Keratinocyte (primary cell): ENCODE data around the gene CDKAL1. TPM values are rescaled to one million over a fixed set of nuclear protein-coding genes. Genes with fewer than 3 reads are reported as not detected.
"Not testable (repeated sequence)": the region's sequence is repeated elsewhere in the genome, so short reads cannot be mapped to it uniquely, and the experiment has no call there.

Experiments used
- DNase-seq: peaks from one replicate; pipeline ENCODE4 v3.0.0-alpha.2; 2011; ENCODE audit warnings: low read depth, missing footprints, low spot score
- FAIRE-seq: peaks from 2 replicates; lab custom pipeline; 2011; peaks lifted over from hg19 to GRCh38; lab: Jason Lieb, UNC
- H2AFZ ChIP-seq: 2 replicates; pipeline ENCODE4 v1.6.0; 2012; ENCODE audit warnings: low read length, control low read depth, inconsistent platforms; ENCODE audit not compliant: control insufficient read depth
- H3K27ac ChIP-seq: 2 replicates; pipeline ENCODE4 v1.5.1; 2011; ENCODE audit warnings: low read length; ENCODE audit not compliant: control insufficient read depth, insufficient read depth
- H3K27me3 ChIP-seq: 3 replicates; pipeline ENCODE4 v1.6.0; 2011; ENCODE audit warnings: low read length; ENCODE audit not compliant: control insufficient read depth, insufficient read depth; ENCODE audit errors: extremely low read depth
- H3K36me3 ChIP-seq, 2 experiments: 2 replicates in 1 of 2; 3 replicates in 1 of 2; pipeline ENCODE4 v1.5.1; 2011; ENCODE audit warnings: low read length in 2 of 2, mild to moderate bottlenecking in 1 of 2; ENCODE audit not compliant: control insufficient read depth in 2 of 2, insufficient read depth in 2 of 2; ENCODE audit errors: extremely low read depth in 1 of 2
- H3K4me1 ChIP-seq: 3 replicates; pipeline ENCODE4 v1.5.1; 2011; ENCODE audit warnings: low read length; ENCODE audit not compliant: control insufficient read depth, insufficient read depth; ENCODE audit errors: extremely low read depth
- H3K4me2 ChIP-seq: 3 replicates; pipeline ENCODE4 v1.6.0; 2011; ENCODE audit warnings: low read depth, low read length; ENCODE audit not compliant: control insufficient read depth, insufficient read depth; ENCODE audit errors: extremely low read depth
- H3K4me3 ChIP-seq, 3 experiments: fragments of 200-600 bp in 1 of 3; sonication (generic) in 1 of 3; 2 replicates in 2 of 3; 3 replicates in 1 of 3; pipeline ENCODE4 v1.5.1; 2011 to 2016; ENCODE audit warnings: low read length in 3 of 3, mild to moderate bottlenecking in 3 of 3, control low read depth in 2 of 3, inconsistent platforms in 1 of 3, low read depth in 1 of 3, mixed read lengths in 1 of 3, mixed run types in 1 of 3, moderate library complexity in 1 of 3; ENCODE audit not compliant: control insufficient read depth in 2 of 3, insufficient read depth in 2 of 3; ENCODE audit errors: extremely low read depth in 1 of 3
- H3K79me2 ChIP-seq: 2 replicates; pipeline ENCODE4 v1.6.0; 2012; ENCODE audit warnings: low read length; ENCODE audit not compliant: control insufficient read depth, insufficient read depth
- H3K9ac ChIP-seq: 3 replicates; pipeline ENCODE4 v1.6.0; 2011; ENCODE audit warnings: low read length; ENCODE audit not compliant: control insufficient read depth, insufficient read depth; ENCODE audit errors: extremely low read depth
- H3K9me1 ChIP-seq: 3 replicates; pipeline ENCODE4 v1.6.0; 2011; ENCODE audit warnings: low read length; ENCODE audit not compliant: control insufficient read depth, insufficient read depth; ENCODE audit errors: extremely low read depth
- H3K9me3 ChIP-seq: 2 replicates; pipeline ENCODE4 v1.5.1; 2012; ENCODE audit warnings: low read depth, low read length; ENCODE audit not compliant: control insufficient read depth
- H4K20me1 ChIP-seq: 3 replicates; pipeline ENCODE4 v1.6.0; 2011; ENCODE audit warnings: low read length; ENCODE audit not compliant: control insufficient read depth, insufficient read depth; ENCODE audit errors: extremely low read depth
- EZH2 ChIP-seq: IDR thresholded peaks from one replicate; pipeline ENCODE4 v1.6.1; 2012; ENCODE audit warnings: inconsistent platforms, mild to moderate bottlenecking, low read length, moderate library complexity
- dilution Hi-C: fragments of 300-500 bp; cut with MboI; formaldehyde crosslinking; loops from one replicate; pipeline ENCODE4 v1.7.0; 2020; ENCODE audit warnings: low sequenced_read_pairs; ENCODE audit not compliant: extremely low pct_ligation_motif_present
- polyA plus RNA-seq, 5 experiments: library from polyadenylated mRNA; depleted of rRNA in 3 of 5; stranded (reverse) in 3 of 5; stranded (forward) in 1 of 5; unstranded in 1 of 5; fragments of >200 nt; gene quantifications; 1 replicate in 1 of 5; 2 replicates in 3 of 5; 3 replicates in 1 of 5; pipeline versions ENCODE4 v1.2.1 to v1.2.3, GENCODE V29; 2011 to 2012; ENCODE audit warnings: missing spikeins in 2 of 5, low read depth in 1 of 5, low replicate concordance in 1 of 5
- TF ChIP-seq, protein P1 (sequence below), 3 experiments: IDR thresholded peaks in 1 of 3; conservative IDR thresholded peaks in 1 of 3; optimal IDR thresholded peaks in 1 of 3; 2 replicates in 2 of 3; 3 replicates in 1 of 3; pipeline versions ENCODE3 to v1.5.1; 2011; ENCODE audit warnings: low read length in 3 of 3, mild to moderate bottlenecking in 3 of 3, moderate library complexity in 2 of 3, control low read depth in 1 of 3, inconsistent platforms in 1 of 3; ENCODE audit not compliant: insufficient read depth in 2 of 3; ENCODE audit errors: extremely low read depth in 1 of 3

The CDKAL1 gene
- polyA plus RNA-seq, 1 donor (not counting 4 experiments of a cell fraction or from before 2014, with no cell fraction given) = 5.6 TPM

GRCh38 chr6:20751293-20751935, 217.2 kb downstream of the CDKAL1 start:
- Histone ChIP-seq H3K4me3 (no peak overlapping the region), H3K36me3 (no peaks in the 10 kb centered on the region), H2AFZ (no peak overlapping the region), H3K4me2 (no peak overlapping the region), H3K9ac (no peak overlapping the region), H4K20me1 (no peaks in the 10 kb centered on the region), H3K9me1 (no peaks in the 10 kb centered on the region), H3K4me1 (no peaks in the 10 kb centered on the region), H3K79me2 (no peaks in the 10 kb centered on the region), H3K9me3 (no peaks in the 10 kb centered on the region), H3K27ac (no peak overlapping the region), H3K27me3 (no peaks in the 10 kb centered on the region)
- dilution Hi-C loops = no loop called here
- DNase-seq (no peak), FAIRE-seq (no peak)
- no peak for TF ChIP-seq EZH2
- TF ChIP-seq, protein P1, sequence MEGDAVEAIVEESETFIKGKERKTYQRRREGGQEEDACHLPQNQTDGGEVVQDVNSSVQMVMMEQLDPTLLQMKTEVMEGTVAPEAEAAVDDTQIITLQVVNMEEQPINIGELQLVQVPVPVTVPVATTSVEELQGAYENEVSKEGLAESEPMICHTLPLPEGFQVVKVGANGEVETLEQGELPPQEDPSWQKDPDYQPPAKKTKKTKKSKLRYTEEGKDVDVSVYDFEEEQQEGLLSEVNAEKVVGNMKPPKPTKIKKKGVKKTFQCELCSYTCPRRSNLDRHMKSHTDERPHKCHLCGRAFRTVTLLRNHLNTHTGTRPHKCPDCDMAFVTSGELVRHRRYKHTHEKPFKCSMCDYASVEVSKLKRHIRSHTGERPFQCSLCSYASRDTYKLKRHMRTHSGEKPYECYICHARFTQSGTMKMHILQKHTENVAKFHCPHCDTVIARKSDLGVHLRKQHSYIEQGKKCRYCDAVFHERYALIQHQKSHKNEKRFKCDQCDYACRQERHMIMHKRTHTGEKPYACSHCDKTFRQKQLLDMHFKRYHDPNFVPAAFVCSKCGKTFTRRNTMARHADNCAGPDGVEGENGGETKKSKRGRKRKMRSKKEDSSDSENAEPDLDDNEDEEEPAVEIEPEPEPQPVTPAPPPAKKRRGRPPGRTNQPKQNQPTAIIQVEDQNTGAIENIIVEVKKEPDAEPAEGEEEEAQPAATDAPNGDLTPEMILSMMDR (optimal IDR thresholded peaks at IDR 0.05 in 1 of 3, IDR thresholded peaks at IDR 0.05 in 1 of 3, conservative IDR thresholded peaks at IDR 0.05 in 1 of 3; ENCODE audit: extremely low read depth in 1 of 3, insufficient read depth in 2 of 3, low read length in 3 of 3) = no peak

DNA sequence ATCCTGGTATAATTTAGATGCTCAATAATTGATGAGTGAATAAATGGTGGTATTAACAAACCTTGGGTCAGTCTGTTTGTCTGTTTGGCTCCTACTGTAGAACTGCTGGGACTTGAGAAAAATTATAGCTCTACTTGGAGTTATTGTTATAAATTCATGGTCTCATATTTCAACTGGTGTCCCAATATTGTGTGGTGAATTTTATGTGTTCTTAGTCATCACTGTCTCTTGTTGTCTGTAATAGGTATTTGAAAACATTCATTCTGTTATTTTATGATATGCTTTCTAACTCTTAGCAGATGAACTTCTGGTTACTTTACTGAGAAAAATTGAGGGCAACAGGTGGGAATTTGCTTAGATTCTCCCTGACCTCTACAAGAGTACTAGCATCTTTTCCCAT, 221.4 kb downstream of the CDKAL1 start:
- no peak overlapping the region for H3K27ac ChIP-seq
- H3K79me2 ChIP-seq = no peaks in the 10 kb centered on the region
- no peak for TF ChIP-seq EZH2
- TF ChIP-seq, protein P1 (optimal IDR thresholded peaks at IDR 0.05 in 1 of 3, IDR thresholded peaks at IDR 0.05 in 1 of 3, conservative IDR thresholded peaks at IDR 0.05 in 1 of 3; ENCODE audit: extremely low read depth in 1 of 3, insufficient read depth in 2 of 3, low read length in 3 of 3) = no peak
- H3K9me1 ChIP-seq = no peaks in the 10 kb centered on the region
- no peak overlapping the region for H2AFZ ChIP-seq
- H3K9me3 ChIP-seq = no peaks in the 10 kb centered on the region
- DNase-seq (no peak), FAIRE-seq (no peak)
- H3K4me3 ChIP-seq = no peak overlapping the region
- no peaks in the 10 kb centered on the region for H3K36me3 ChIP-seq
- H3K4me2 ChIP-seq = no peak overlapping the region
- dilution Hi-C loops = no loop called here
- no peak overlapping the region for H3K9ac ChIP-seq
- H3K4me1 ChIP-seq = no peaks in the 10 kb centered on the region
- H3K27me3 ChIP-seq = no peaks in the 10 kb centered on the region
- H4K20me1 ChIP-seq = no peaks in the 10 kb centered on the region

- H3K9me3 ChIP-seq, H3K27ac ChIP-seq, H3K79me2 ChIP-seq, H3K4me3 ChIP-seq, H2AFZ ChIP-seq, H3K9me1 ChIP-seq, H3K36me3 ChIP-seq, H3K27me3 ChIP-seq, H3K9ac ChIP-seq, dilution Hi-C loops, H3K4me1 ChIP-seq, DNase-seq, H4K20me1 ChIP-seq, FAIRE-seq, H3K4me2 ChIP-seq: not testable (repeated sequence)
Observed at GRCh38 chr6:20756584-20757147, 222.4 kb downstream of the CDKAL1 start.
